ENCODE measurements around the gene C2CD4C.
A peak's percentile ranks its signal among the peaks of the same experiment; 100 is the strongest.

The C2CD4C gene

DNA sequence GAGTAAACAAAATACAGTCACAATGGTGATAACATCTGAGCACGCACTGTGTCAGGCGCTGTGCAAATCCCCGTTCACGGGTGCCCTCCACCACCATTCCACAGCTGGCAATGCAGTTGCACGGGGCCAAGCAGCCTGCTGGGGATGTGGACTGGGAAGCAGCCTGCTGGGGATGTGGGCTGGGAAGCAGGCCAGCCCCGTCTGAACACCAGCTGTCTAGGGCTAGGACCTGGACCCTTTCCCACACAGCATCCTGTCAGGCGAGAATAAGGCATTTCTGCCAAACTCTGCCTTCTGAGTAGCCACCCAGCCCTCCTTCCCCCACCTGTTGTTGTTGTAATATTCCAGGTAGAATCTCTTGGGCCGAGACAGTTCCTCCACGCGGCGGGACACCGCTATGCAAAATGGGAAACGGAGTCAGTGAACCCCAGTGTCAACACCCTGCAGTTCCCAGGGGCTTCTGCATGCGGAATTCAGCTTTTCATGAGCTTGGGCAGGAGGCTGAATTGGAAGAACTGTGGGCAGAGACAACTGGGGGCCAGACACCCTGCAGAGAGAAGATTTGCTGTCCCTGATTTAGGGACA lies 36.5 kb downstream of the C2CD4C start:
- TF ChIP-seq, protein P1, sequence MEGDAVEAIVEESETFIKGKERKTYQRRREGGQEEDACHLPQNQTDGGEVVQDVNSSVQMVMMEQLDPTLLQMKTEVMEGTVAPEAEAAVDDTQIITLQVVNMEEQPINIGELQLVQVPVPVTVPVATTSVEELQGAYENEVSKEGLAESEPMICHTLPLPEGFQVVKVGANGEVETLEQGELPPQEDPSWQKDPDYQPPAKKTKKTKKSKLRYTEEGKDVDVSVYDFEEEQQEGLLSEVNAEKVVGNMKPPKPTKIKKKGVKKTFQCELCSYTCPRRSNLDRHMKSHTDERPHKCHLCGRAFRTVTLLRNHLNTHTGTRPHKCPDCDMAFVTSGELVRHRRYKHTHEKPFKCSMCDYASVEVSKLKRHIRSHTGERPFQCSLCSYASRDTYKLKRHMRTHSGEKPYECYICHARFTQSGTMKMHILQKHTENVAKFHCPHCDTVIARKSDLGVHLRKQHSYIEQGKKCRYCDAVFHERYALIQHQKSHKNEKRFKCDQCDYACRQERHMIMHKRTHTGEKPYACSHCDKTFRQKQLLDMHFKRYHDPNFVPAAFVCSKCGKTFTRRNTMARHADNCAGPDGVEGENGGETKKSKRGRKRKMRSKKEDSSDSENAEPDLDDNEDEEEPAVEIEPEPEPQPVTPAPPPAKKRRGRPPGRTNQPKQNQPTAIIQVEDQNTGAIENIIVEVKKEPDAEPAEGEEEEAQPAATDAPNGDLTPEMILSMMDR (conservative IDR thresholded peaks at IDR 0.05; ENCODE audit: control insufficient read depth, insufficient read depth, low read depth, low read length), result no peak
- DNase-seq (ENCODE audit: low read depth), result peak; percentile 85
- H3K4me3 ChIP-seq (ENCODE audit: control insufficient read depth, low read depth, low read length), result no peak overlapping the region

DNA sequence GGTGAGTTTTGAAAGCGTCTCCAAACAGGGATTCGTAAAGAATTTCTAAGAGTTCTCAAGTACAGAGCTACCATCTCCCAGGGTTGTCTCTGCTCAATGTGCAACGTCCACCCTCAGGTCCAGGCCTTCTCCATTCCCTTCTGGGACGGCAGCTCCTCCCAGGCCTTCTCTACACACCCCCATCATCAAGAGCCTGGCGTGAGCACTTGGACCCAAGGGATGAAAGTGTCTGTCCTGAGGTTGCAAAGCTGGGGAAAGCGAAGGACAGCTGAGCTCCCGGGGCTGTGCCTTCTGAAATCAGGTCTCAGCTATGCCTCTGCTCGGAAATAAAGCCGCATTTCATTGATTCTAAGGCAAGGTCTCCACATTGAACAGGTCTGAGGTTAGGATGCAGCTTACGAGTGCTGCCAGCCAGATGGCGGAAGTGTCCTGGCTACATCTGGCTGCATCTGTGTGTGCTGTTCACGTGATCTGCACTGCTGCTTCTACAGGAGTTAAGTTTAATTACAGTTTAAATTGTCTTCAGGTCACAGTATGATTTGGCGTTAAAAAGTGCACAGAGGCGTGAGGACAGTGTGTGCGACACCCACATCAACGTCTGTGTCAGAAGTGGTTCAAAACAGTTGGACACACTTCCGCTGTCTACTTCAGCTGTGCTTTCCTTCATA lies 37.3 kb downstream of the C2CD4C start:
- DNase-seq (ENCODE audit: low read depth), result no peak
- TF ChIP-seq, protein P1 (conservative IDR thresholded peaks at IDR 0.05; ENCODE audit: control insufficient read depth, insufficient read depth, low read depth, low read length), result no peak

DNA sequence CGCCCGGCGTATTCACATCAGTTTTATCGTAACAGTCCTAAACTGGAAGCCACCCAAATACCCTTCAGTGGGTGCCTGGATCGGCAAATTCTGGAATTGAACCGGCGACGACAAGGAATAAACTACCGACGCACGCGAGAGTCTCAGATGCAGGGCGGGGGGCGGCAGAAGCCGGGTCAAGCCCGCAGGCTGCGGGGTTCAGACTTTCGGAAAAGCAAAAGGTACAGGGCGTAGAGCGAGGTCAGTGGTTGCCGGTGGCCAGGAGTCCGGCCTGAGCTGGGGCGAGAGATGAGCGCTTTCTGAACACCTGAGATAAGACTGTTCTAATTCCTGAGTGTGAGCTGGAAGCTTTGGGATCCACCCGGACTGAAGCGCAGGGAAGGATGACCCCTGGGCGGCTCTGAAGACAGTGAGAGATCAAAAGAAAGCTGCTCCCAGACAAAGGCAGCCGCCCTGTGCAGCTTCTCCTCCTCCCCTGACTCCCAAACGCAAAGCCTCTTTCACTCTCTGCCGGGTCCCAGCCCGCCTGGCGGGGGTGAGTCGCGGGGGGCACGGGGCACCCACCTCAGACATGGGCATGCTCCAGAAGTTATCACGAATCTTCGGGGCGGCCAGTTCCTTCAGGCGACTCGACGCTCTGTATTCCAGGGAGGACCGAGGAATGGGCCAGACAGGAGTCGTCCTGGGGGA lies 38.2 kb downstream of the C2CD4C start:
- TF ChIP-seq, protein P1 (conservative IDR thresholded peaks at IDR 0.05; ENCODE audit: control insufficient read depth, insufficient read depth, low read depth, low read length), result no peak
- no peak for DNase-seq (ENCODE audit: low read depth)
- H3K4me3 ChIP-seq (ENCODE audit: control insufficient read depth, low read depth, low read length), result no peak overlapping the region

More for the DNA sequence above, 37.3 kb downstream of the C2CD4C start:
- no peak overlapping the region for H3K4me3 ChIP-seq (ENCODE audit: control insufficient read depth, low read depth, low read length)

DNA sequence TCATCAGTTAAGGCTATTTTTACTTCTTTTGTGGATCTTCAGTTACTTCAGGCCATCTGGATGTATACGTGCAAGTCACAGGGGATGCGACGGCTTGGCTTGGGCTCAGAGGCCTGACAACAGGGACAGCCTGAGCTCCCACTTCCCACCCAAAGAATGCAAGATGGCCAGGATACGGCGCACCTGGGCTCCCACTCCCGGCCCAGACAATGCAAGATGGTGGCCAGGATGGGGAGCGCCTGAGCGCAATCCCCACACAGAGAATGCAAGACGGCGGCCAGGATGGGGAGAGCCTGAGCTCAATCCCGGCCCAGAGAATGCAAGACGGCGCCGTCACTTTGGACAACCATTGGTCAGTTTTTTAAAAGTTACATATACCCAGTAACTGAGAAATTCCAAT lies 39.1 kb downstream of the C2CD4C start:
- TF ChIP-seq, protein P1 (conservative IDR thresholded peaks at IDR 0.05; ENCODE audit: control insufficient read depth, insufficient read depth, low read depth, low read length), result no peak
- DNase-seq (ENCODE audit: low read depth), result no peak
- H3K4me3 ChIP-seq (ENCODE audit: control insufficient read depth, low read depth, low read length), result no peak overlapping the region

DNA sequence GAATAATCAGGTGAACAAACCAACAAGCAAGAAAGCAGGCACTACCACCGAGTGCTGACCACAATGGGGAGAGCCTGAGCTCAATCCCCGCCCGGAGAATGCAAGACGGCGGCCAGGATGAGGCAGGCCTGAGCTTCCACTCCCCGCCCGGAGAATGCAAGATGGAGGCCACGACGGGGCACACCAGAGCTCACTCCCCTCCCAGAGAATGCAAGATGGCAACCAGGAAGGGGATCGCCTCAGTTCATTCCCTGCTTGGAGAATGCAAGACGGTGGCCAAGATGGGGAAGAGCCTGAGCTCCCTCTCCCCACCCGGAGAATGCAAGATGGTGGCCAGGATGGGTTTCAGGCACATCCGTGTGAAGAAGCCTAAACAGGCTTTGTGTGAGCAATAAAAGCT lies 39.7 kb downstream of the C2CD4C start:
- no peak overlapping the region for H3K4me3 ChIP-seq (ENCODE audit: control insufficient read depth, low read depth, low read length)
- TF ChIP-seq, protein P1 (conservative IDR thresholded peaks at IDR 0.05; ENCODE audit: control insufficient read depth, insufficient read depth, low read depth, low read length), result no peak
- no peak for DNase-seq (ENCODE audit: low read depth)

DNA sequence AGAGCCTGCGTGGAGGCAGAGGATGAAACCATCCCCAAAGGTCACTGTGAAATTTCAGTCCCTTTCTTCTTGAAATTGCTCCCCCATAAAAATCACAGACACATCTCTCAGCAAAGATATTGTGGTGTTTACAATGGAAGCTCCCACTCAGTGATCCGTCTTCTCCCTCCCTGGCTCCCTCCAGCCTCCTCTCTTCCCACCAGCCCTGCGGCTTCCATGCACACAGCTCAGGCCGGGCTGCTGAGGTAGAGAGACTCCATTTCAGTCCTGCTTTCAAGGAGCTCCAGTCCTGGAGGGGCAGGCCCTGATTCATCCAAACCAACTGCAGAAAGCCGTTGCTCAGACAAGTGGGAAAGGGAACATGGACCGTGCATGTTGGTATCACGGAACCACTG lies 40.3 kb downstream of the C2CD4C start:
- no peak for DNase-seq (ENCODE audit: low read depth)
- H3K4me3 ChIP-seq (ENCODE audit: control insufficient read depth, low read depth, low read length), result no peak overlapping the region
- TF ChIP-seq, protein P1 (conservative IDR thresholded peaks at IDR 0.05; ENCODE audit: control insufficient read depth, insufficient read depth, low read depth, low read length), result no peak
